Skeletal muscle satellite cell (primary cell): ENCODE results near the gene SNX8.
"Not testable (repeated sequence)": the region's sequence is repeated elsewhere in the genome, so short reads cannot be mapped to it uniquely, and the experiment has no call there.

Source experiments
- H3K27me3 ChIP-seq: 2 replicates; pipeline ENCODE4 v1.7.0; 2013; ENCODE audit warnings: low read length; ENCODE audit not compliant: control insufficient read depth, insufficient read depth
- H3K36me3 ChIP-seq: 2 replicates; pipeline ENCODE4 v1.7.0; 2013; ENCODE audit warnings: mild to moderate bottlenecking, control low read depth, low read length; ENCODE audit not compliant: insufficient read depth
- H3K4me1 ChIP-seq: 2 replicates; pipeline ENCODE4 v1.7.0; 2013; ENCODE audit warnings: low read length; ENCODE audit not compliant: control insufficient read depth, insufficient read depth
- H3K4me2 ChIP-seq: 2 replicates; pipeline ENCODE4 v1.7.0; 2013; ENCODE audit warnings: mild to moderate bottlenecking, low read length
- H3K4me3 ChIP-seq: 2 replicates; pipeline ENCODE4 v1.7.0; 2013; ENCODE audit warnings: low read length
- H3K9ac ChIP-seq: 2 replicates; pipeline ENCODE4 v1.7.0; 2013; ENCODE audit warnings: mild to moderate bottlenecking, low read depth, low read length, moderate library complexity
- H3K9me3 ChIP-seq: replicated peaks from 2 replicates; pipeline ENCODE4 v1.7.0; 2013; ENCODE audit warnings: mild to moderate bottlenecking, control low read depth, low read length

The SNX8 gene

DNA sequence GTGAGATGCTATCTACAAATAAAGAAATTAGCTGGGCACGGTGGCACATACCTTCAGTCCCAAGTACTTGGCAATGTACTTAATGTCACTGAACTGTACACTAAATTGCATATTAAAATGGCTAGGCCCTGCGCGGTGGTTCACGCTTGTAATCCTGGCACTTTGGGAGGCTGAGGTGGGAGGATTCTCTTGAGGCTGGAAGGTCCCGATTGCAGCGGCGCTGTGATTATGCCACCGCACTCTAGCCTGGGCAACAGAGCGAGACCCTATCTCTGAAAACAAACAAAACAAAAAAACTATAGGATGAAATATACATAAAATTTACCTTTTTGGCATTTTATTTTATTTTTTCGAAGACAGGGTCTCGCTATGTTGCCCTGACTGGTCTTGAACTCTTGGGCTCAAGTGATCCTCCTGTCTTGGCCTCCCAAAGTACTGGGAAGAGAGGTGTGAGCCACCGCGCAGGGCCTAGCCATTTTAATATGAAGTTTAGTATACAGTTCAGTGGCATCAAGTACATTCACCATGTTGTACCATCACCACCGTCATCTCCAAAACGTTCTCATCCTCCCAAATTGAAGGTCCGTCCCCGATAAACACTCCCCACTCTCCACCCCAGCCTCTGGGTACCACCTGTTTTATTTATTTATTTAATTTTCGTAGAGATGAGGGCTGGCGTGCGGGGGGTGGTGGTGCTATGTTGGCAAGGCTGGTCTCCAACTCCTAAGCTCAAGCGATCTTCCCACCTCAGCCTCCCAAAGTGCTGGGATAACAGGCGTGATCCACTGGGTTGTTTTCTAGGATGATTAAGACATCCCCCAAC lies 39.1 kb upstream of the SNX8 start:
- peak overlapping the region; percentile 88 for H3K4me2 ChIP-seq
- H3K4me3 ChIP-seq: peak overlapping the region; percentile 98
- peaks cover 19% of the 10 kb centered on the region for H3K36me3 ChIP-seq
- H3K4me1 ChIP-seq: peaks cover 15% of the 10 kb centered on the region
- no peaks in the 10 kb centered on the region for H3K9me3 ChIP-seq
- peak overlapping the region; percentile 98 for H3K9ac ChIP-seq
- no peaks in the 10 kb centered on the region for H3K27me3 ChIP-seq

GRCh38 chr7:2350861-2351260 lies 36.6 kb upstream of the SNX8 start:
- peaks cover 3% of the 10 kb centered on the region for H3K36me3 ChIP-seq
- no peak overlapping the region for H3K9ac ChIP-seq
- no peaks in the 10 kb centered on the region for H3K27me3 ChIP-seq
- H3K4me1 ChIP-seq: peaks cover 6% of the 10 kb centered on the region
- H3K4me3 ChIP-seq: no peak overlapping the region
- H3K4me2 ChIP-seq: no peak overlapping the region
- no peaks in the 10 kb centered on the region for H3K9me3 ChIP-seq

GRCh38 chr7:2350055-2350454 lies 35.8 kb upstream of the SNX8 start:
- Histone ChIP-seq H3K4me1 (peaks cover 6% of the 10 kb centered on the region), H3K9me3 (no peaks in the 10 kb centered on the region), H3K4me3 (no peak overlapping the region), H3K36me3 (no peaks in the 10 kb centered on the region), H3K4me2 (no peak overlapping the region), H3K9ac (no peak overlapping the region), H3K27me3 (no peaks in the 10 kb centered on the region)

DNA sequence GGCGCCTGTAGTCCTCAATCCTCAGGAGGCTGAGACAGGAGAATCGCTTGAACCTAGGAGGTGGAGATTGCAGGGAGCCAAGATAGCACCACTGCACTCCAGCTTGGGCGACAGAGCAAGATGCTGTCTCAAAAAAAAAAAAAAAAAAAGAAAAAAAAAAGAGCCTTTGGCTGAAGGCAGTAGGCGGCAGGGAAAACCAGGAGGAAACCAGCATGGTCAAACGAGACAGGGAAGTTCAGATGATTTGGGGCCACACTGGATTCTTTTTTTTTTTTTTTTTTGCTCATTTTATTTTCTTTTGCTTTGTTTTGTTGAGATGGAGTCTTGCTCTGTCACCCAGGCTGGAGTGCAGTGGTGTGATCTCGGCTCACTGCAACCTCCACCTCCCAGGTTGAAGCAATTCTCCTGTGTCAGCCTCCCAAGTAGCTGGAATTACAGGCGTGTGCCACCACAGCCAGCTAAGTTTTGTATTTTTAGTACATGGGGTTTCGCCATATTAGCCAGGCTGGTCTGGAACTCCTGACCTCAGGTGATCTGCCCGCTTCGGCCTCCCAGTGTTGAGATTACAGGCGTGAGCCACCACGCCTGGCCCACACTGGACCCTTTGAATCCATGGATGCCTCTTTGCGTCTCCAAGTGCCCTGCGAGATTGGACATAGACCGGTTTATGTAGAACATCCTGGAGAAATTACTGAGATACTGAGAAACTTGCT lies 33.3 kb upstream of the SNX8 start:
- not testable (repeated sequence) for H3K4me3 ChIP-seq, H3K36me3 ChIP-seq, H3K27me3 ChIP-seq, H3K9me3 ChIP-seq, H3K4me1 ChIP-seq
- Histone ChIP-seq H3K9ac (peak overlapping the region; percentile 54), H3K4me2 (peak overlapping the region; percentile 52)

- Histone ChIP-seq H3K27me3 (no peaks in the 10 kb centered on the region), H3K9ac (no peak overlapping the region), H3K4me3 (no peak overlapping the region), H3K4me1 (no peaks in the 10 kb centered on the region), H3K36me3 (peaks cover 4% of the 10 kb centered on the region), H3K9me3 (no peaks in the 10 kb centered on the region), H3K4me2 (no peak overlapping the region)
Observed at GRCh38 chr7:2336626-2337299, 22.5 kb upstream of the SNX8 start.

- not testable (repeated sequence) for H3K27me3 ChIP-seq, H3K4me3 ChIP-seq, H3K9ac ChIP-seq, H3K9me3 ChIP-seq, H3K4me1 ChIP-seq, H3K36me3 ChIP-seq, H3K4me2 ChIP-seq
Observed at GRCh38 chr7:2332606-2333231, 18.5 kb upstream of the SNX8 start.

DNA sequence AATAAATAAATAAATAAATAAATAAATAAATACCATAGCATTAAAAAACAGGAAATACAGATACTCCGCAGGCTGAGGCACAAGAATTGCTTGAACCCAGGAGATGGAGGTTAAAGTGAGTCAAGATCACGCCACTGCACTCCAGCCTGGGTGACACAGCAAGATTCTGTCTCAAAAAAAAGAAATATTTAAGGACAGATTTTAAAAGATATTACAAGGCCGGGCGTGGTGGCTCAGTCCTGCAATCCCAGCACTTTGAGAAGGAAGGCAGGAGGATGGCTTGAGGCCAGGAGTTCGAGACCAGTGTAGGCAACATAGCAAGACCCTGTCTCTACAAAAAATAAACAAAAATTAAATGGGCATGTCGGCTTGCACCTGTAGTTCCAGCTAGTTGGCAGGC lies 17.5 kb upstream of the SNX8 start:
- H3K27me3 ChIP-seq: no peaks in the 10 kb centered on the region
- no peaks in the 10 kb centered on the region for H3K9me3 ChIP-seq
- no peak overlapping the region for H3K9ac ChIP-seq
- no peak overlapping the region for H3K4me3 ChIP-seq
- H3K4me1 ChIP-seq: no peaks in the 10 kb centered on the region
- peaks cover 4% of the 10 kb centered on the region for H3K36me3 ChIP-seq
- H3K4me2 ChIP-seq: no peak overlapping the region

DNA sequence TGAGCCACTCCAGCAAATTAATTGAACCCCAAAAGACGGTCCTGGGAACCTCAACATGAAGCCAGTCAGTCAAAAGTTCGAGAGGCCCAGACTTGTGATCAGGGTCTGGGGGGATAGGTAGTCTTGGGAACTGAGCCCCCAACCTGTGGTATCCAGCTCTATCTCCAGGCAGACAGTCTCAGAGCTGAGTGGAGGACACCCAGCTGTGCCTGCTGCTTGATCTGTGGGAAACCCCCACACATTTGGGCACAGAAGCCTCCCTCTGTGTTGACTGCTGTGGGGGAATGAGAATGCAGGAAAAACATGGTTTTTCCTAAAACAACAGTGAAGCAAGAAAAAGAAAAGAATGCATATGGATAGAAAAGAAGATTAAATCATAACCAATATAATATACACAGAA lies 16.3 kb upstream of the SNX8 start:
- Histone ChIP-seq H3K4me1 (no peaks in the 10 kb centered on the region), H3K36me3 (peaks cover 4% of the 10 kb centered on the region), H3K9ac (no peak overlapping the region), H3K27me3 (no peaks in the 10 kb centered on the region), H3K4me3 (no peak overlapping the region), H3K9me3 (no peaks in the 10 kb centered on the region), H3K4me2 (no peak overlapping the region)

DNA sequence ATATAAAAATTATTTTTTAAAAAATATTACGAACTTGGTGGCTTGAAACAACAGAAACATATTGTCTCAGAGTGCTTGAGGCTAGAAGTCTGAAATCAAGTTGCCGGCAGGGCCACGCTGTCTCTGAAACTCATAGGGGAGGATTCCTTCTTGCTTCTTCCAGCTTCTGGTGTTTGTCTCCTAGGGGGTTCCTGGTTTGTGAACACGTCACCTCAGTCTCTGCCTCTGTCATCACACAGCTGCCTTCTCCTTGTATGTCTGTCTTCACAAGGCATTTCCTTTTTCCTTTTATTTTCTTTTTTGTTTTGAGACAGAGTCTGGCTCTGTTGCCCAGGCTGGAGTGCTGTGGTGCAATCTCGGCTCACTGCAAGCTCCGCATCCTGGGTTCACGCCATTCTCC lies 12.7 kb upstream of the SNX8 start:
- no peaks in the 10 kb centered on the region for H3K36me3 ChIP-seq
- no peaks in the 10 kb centered on the region for H3K27me3 ChIP-seq
- H3K4me2 ChIP-seq: no peak overlapping the region
- no peak overlapping the region for H3K4me3 ChIP-seq
- H3K9me3 ChIP-seq: no peaks in the 10 kb centered on the region
- no peaks in the 10 kb centered on the region for H3K4me1 ChIP-seq
- H3K9ac ChIP-seq: no peak overlapping the region

DNA sequence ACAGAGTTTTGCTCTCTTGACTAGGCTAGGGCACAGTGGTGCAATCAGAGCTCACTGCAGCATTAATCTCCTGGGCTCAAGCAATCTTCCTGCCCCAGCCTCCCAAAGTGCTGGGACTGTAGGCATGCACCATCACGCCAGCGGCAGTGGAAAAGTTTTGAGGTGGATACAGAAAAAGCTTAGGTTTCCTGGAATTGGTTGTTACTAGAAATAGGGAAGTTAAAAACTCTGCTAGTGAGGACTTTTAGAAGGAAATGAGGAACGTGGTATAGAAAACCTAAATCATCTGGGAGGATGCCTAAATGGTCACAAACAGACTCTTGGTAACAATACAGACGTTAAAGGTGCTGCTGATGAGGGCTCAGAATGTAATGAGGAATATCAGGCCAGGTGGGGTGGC lies 10.9 kb upstream of the SNX8 start:
- no peaks in the 10 kb centered on the region for H3K36me3 ChIP-seq
- no peaks in the 10 kb centered on the region for H3K9me3 ChIP-seq
- no peak overlapping the region for H3K4me2 ChIP-seq
- no peak overlapping the region for H3K4me3 ChIP-seq
- no peaks in the 10 kb centered on the region for H3K4me1 ChIP-seq
- H3K27me3 ChIP-seq: no peaks in the 10 kb centered on the region
- H3K9ac ChIP-seq: no peak overlapping the region

DNA sequence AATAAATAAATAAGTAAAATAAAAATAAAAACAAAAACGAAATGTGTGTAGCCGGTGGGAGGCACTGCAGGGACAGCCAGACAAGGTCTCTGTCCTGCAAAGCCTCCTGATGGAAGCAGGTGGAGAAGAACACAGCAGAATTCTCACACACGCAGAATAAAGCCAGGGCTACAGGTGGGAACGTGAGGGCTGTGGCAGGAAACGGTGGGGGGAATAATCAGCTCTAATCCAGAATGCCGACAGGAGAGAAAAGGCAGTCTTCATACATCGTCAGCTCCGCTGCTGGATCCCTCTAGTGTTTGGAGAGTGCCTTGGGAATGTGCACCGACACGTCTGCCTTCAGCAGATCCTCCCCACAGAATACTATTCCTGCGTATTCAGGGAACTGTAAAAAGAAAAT lies 6.8 kb upstream of the SNX8 start:
- H3K4me3 ChIP-seq: no peak overlapping the region
- H3K9ac ChIP-seq: no peak overlapping the region
- H3K9me3 ChIP-seq: no peaks in the 10 kb centered on the region
- H3K27me3 ChIP-seq: no peaks in the 10 kb centered on the region
- no peaks in the 10 kb centered on the region for H3K36me3 ChIP-seq
- H3K4me2 ChIP-seq: no peak overlapping the region
- H3K4me1 ChIP-seq: no peaks in the 10 kb centered on the region
